Esophagus squamous epithelium (tissue), 4 donors: ENCODE data around the gene MPP4.

Source experiments
- CTCF ChIP-seq, 6 experiments: fragments of 450-650 bp in 4 of 6; fragments of 200-600 bp in 2 of 6; sonication (generic) in 2 of 6; IDR thresholded peaks; one replicate each; pipeline ENCODE4 v1.5.1; 2016 to 2019; ENCODE audit warnings: antibody characterized with exemption in 6 of 6, mild to moderate bottlenecking in 4 of 6, moderate library complexity in 4 of 6
- POLR2A ChIP-seq, 4 donors: fragments of 450-650 bp; IDR thresholded peaks; one replicate each; pipeline ENCODE4 v1.6.1; 2017; ENCODE audit warnings: antibody characterized with exemption in 4 of 4, mild to moderate bottlenecking in 4 of 4, moderate library complexity in 3 of 4

DNA sequence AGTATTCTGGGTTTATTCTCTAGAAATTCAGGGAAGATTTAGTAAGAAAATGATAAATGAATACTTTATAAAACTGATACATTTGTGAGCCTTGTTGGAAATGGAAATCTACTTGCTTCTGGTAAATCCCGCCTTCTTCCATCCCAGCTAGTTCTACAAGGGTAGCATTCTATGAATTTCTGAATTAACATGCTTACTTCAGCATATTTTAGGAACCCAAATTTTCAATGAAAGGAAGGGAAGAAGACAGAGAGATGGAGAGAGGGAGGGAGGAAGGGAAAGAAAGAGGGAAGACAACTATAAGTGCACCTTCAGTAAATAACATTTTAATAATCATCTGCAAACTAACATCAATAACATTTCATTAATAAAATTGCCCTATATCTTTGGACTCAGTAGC, 28.6 kb downstream of the MPP4 start:
- no peak for TF ChIP-seq CTCF (IDR thresholded peaks at IDR 0.05)
- TF ChIP-seq POLR2A (IDR thresholded peaks at IDR 0.05) = no peak
